Retinal pigment epithelial cell (primary cell): ENCODE data around the gene SNAI3.

ENCODE experiments used
- DNase-seq: peaks from one replicate; pipeline ENCODE4 v3.0.0-alpha.2; 2010; ENCODE audit warnings: low read depth
- H3K4me3 ChIP-seq: 2 replicates; pipeline ENCODE4 v1.5.1; 2011; ENCODE audit warnings: mild to moderate bottlenecking, low read length, control low read depth, moderate library complexity
- TF ChIP-seq, protein P1 (sequence below): conservative IDR thresholded peaks from 2 replicates; pipeline ENCODE4 v1.5.1; 2011; ENCODE audit warnings: low read depth, low read length, control low read depth, inconsistent platforms

SNAI3 gene

GRCh38 chr16:88687676-88688012 lies 1.3 kb upstream of the SNAI3 start:
- DNase-seq: no peak
- no peak overlapping the region for H3K4me3 ChIP-seq
- TF ChIP-seq, protein P1, sequence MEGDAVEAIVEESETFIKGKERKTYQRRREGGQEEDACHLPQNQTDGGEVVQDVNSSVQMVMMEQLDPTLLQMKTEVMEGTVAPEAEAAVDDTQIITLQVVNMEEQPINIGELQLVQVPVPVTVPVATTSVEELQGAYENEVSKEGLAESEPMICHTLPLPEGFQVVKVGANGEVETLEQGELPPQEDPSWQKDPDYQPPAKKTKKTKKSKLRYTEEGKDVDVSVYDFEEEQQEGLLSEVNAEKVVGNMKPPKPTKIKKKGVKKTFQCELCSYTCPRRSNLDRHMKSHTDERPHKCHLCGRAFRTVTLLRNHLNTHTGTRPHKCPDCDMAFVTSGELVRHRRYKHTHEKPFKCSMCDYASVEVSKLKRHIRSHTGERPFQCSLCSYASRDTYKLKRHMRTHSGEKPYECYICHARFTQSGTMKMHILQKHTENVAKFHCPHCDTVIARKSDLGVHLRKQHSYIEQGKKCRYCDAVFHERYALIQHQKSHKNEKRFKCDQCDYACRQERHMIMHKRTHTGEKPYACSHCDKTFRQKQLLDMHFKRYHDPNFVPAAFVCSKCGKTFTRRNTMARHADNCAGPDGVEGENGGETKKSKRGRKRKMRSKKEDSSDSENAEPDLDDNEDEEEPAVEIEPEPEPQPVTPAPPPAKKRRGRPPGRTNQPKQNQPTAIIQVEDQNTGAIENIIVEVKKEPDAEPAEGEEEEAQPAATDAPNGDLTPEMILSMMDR: no peak

DNA sequence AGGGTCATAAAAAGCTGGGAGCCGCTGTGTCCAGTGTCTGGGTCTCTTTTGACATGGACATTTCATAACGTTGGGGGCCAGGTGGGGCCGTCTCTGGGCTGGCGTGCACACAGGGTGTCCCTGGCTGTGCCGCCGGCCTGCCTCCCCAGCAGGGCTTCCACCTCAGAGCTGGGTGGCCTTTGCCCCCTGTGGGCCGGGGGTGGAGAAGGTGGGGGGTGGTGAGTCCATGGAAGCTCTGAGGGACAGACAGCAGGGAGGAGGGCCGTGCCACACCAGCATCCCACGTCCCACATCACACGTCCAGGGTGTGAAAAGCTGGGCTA lies 908 bp upstream of the SNAI3 start:
- TF ChIP-seq, protein P1: no peak
- H3K4me3 ChIP-seq: no peak overlapping the region
- no peak for DNase-seq

DNA sequence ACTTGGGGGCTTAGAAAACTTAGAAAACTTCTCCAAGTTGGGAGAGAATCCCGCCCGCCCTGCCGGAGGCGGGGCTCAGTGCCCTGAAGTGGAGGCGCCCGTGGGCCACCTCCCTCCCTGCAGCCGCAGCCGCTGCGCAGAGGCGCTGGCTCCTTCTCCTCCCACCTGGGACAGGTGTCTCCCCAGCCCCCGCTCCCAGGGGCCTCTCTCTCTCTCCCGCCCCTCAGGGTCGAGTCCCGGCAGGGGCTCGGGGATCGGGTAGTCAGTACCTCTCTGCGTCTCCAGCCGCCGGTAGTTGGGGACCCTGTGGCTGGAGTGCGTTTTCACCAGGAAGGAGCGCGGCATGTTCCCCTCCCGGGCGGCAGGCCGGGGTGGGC lies 257 bp downstream of the SNAI3 start:
- TF ChIP-seq, protein P1: no peak
- no peak for DNase-seq
- H3K4me3 ChIP-seq: peak overlapping the region; percentile 50

- no peak for DNase-seq
- TF ChIP-seq, protein P1: peak; percentile 89
- H3K4me3 ChIP-seq: peak overlapping the region; percentile 50
These were observed 898 bp downstream of the SNAI3 start for GRCh38 chr16:88685156-88686061.

- no peak overlapping the region for H3K4me3 ChIP-seq
- DNase-seq: no peak
- TF ChIP-seq, protein P1: no peak
These were observed 1.6 kb downstream of the SNAI3 start for GRCh38 chr16:88684569-88685155.

- DNase-seq: no peak
- no peak overlapping the region for H3K4me3 ChIP-seq
- TF ChIP-seq, protein P1: no peak
These were observed 4.4 kb downstream of the SNAI3 start for GRCh38 chr16:88681709-88682451.
